Body of pancreas (tissue), 4 donors: ENCODE data around the gene ASAP2.

Experiments
- CTCF ChIP-seq, 7 experiments: fragments of 450-650 bp in 4 of 7; fragments of 200-600 bp in 3 of 7; sonication (generic) in 3 of 7; IDR thresholded peaks; one replicate each; pipeline ENCODE4 v1.5.1; 2016 to 2019; ENCODE audit warnings: antibody characterized with exemption in 7 of 7
- POLR2A ChIP-seq, 3 donors: fragments of 450-650 bp; IDR thresholded peaks; one replicate each; pipeline ENCODE4 v1.6.1; 2016; ENCODE audit warnings: antibody characterized with exemption in 3 of 3, mild to moderate bottlenecking in 2 of 3

DNA sequence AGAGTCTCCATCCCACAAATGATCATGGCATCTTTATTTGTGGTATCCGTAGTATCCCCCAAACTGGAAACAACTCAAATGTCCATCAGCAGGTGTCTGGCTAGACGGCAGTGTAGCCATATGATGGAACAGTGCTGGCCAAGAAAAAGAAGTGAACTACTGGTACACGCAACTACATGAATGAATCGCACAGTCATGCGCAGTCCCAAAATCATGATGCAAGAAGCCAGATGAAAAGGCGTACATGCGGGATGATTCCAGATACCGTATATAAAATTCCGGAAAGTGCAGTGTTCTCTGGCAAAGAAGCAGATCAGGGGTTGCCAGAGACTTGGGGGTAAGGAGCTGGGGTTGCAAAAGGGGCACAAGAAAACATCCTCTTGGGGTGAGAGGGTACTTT, 102.5 kb downstream of the ASAP2 start:
- no peak for TF ChIP-seq CTCF (IDR thresholded peaks at IDR 0.05)
- TF ChIP-seq POLR2A (IDR thresholded peaks at IDR 0.05): no peak
